Chondrocyte (in vitro differentiated cells): ENCODE results near the gene HS6ST3. TPM values are rescaled to one million over a fixed set of nuclear protein-coding genes. Genes with fewer than 3 reads are reported as not detected.

ENCODE experiments used
- DNase-seq: peaks from one replicate; pipeline ENCODE4 v3.0.0; 2021; ENCODE audit warnings: mixed read lengths, low spot score
- H3K27ac Mint-ChIP-seq: one replicate; pipeline ENCODE4 v1.8.0; 2021; ENCODE audit warnings: mild to moderate bottlenecking, moderate library complexity, mixed read lengths; ENCODE audit not compliant: unreplicated experiment
- H3K27me3 Mint-ChIP-seq: 2 replicates; pipeline ENCODE4 v1.8.0; 2021; ENCODE audit warnings: low read depth, mixed read lengths
- H3K36me3 Mint-ChIP-seq: 2 replicates; pipeline ENCODE4 v1.8.0; 2021; ENCODE audit warnings: low read depth, mixed read lengths
- H3K4me1 Mint-ChIP-seq: 2 replicates; pipeline ENCODE4 v1.8.0; 2021; ENCODE audit warnings: low read depth, mild to moderate bottlenecking, mixed read lengths
- H3K4me3 Mint-ChIP-seq: one replicate; pipeline ENCODE4 v1.8.0; 2021; ENCODE audit warnings: mild to moderate bottlenecking, moderate library complexity, mixed read lengths; ENCODE audit not compliant: unreplicated experiment
- H3K9me3 Mint-ChIP-seq: 2 replicates; pipeline ENCODE4 v1.8.0; 2021; ENCODE audit warnings: low read depth, mixed read lengths
- total RNA-seq: library from RNA; stranded (reverse); gene quantifications from 3 replicates; pipeline ENCODE4 v1.2.1, GENCODE V29; 2021
- TF ChIP-seq, protein P1 (sequence below): fragments of 200-600 bp; sonication (generic); IDR thresholded peaks from 2 replicates; pipeline ENCODE4 v1.5.0; 2021; ENCODE audit warnings: antibody characterized with exemption, mild to moderate bottlenecking, moderate library complexity

The HS6ST3 gene
- total RNA-seq, 1 donor from 2014 or later = not detected

- Mint-ChIP-seq H3K4me3 (no peak overlapping the region), H3K4me1 (peaks cover 12% of the 10 kb centered on the region), H3K27ac (no peak overlapping the region), H3K36me3 (peaks cover 2% of the 10 kb centered on the region), H3K9me3 (peaks cover 8% of the 10 kb centered on the region), H3K27me3 (peaks cover 3% of the 10 kb centered on the region)
- TF ChIP-seq, protein P1, sequence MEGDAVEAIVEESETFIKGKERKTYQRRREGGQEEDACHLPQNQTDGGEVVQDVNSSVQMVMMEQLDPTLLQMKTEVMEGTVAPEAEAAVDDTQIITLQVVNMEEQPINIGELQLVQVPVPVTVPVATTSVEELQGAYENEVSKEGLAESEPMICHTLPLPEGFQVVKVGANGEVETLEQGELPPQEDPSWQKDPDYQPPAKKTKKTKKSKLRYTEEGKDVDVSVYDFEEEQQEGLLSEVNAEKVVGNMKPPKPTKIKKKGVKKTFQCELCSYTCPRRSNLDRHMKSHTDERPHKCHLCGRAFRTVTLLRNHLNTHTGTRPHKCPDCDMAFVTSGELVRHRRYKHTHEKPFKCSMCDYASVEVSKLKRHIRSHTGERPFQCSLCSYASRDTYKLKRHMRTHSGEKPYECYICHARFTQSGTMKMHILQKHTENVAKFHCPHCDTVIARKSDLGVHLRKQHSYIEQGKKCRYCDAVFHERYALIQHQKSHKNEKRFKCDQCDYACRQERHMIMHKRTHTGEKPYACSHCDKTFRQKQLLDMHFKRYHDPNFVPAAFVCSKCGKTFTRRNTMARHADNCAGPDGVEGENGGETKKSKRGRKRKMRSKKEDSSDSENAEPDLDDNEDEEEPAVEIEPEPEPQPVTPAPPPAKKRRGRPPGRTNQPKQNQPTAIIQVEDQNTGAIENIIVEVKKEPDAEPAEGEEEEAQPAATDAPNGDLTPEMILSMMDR = no peak
- no peak for DNase-seq
Measured at GRCh38 chr13:96819375-96819774, 729.5 kb downstream of the HS6ST3 start.

GRCh38 chr13:96821381-96821780 lies 731.5 kb downstream of the HS6ST3 start:
- no peak overlapping the region for H3K27ac Mint-ChIP-seq
- no peaks in the 10 kb centered on the region for H3K9me3 Mint-ChIP-seq
- TF ChIP-seq, protein P1 = no peak
- no peak overlapping the region for H3K4me3 Mint-ChIP-seq
- no peaks in the 10 kb centered on the region for H3K36me3 Mint-ChIP-seq
- H3K27me3 Mint-ChIP-seq = peaks cover 3% of the 10 kb centered on the region
- DNase-seq = no peak
- H3K4me1 Mint-ChIP-seq = peaks cover 11% of the 10 kb centered on the region

DNA sequence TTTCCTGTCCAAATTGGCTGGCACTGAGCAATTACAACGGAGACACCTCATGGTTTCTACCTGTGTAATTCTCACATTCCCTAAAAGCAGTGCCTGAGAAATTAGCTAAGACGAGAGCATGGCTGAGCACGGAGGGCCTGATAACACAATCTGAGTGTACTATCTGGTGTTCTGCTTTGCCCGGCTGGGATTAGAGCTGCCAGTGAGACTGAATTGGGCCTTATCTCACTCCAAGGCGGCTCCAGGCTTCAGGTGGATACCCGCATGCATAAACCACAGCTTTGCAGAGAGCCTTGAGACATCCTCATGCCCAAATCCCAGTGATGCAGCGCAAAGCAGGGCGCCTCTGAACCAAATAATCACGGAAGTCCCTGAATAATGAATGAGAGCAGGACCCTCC lies 732.1 kb downstream of the HS6ST3 start:
- TF ChIP-seq, protein P1 = no peak

DNA sequence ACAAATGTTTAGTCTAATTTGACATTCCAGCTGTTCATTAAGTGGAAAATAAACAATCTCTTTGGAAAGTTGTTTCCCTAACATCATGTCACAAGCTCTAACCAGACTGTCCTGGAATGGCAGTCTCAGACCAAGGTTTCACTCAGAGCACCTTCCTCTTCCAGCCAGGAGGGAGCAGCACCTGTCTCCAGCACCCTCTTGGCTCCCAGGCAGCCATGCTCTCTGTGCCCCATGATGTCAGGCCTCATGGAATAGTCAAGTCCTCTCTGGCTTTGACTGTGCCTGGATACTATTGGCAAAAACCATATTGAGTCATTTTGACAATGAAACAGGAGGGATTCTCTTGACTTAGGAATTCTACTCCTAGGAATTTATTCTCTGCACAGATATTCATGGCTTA lies 733.0 kb downstream of the HS6ST3 start:
- DNase-seq = no peak
- Mint-ChIP-seq H3K27me3 (peaks cover 5% of the 10 kb centered on the region), H3K4me1 (peaks cover 6% of the 10 kb centered on the region), H3K27ac (no peak overlapping the region), H3K36me3 (no peaks in the 10 kb centered on the region), H3K9me3 (no peaks in the 10 kb centered on the region), H3K4me3 (no peak overlapping the region)
- TF ChIP-seq, protein P1 = peak; percentile 42

More for the DNA sequence above, 732.1 kb downstream of the HS6ST3 start:
- peaks cover 3% of the 10 kb centered on the region for H3K27me3 Mint-ChIP-seq
- no peak overlapping the region for H3K27ac Mint-ChIP-seq
- H3K4me1 Mint-ChIP-seq = peaks cover 6% of the 10 kb centered on the region
- DNase-seq = no peak
- H3K4me3 Mint-ChIP-seq = no peak overlapping the region
- no peaks in the 10 kb centered on the region for H3K9me3 Mint-ChIP-seq
- no peaks in the 10 kb centered on the region for H3K36me3 Mint-ChIP-seq

DNA sequence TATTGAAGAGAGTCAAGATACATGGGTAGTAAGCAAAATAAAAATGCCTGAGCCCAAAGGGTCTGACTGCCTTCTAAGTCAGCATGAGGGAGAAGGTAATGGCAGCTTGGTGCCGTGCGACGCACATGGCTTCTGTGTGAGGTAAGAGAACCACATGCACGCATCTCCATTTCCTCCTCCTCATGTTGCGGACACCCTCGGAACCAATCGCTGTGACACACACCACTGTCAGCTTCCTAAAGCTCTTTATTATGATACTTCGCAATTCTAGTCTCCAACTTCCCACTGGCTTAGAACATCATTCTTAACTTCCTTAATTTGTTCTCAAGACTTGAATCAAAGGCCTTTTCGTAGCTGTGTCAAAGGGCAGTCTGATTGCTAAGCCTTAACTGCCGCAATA lies 734.2 kb downstream of the HS6ST3 start:
- no peaks in the 10 kb centered on the region for H3K9me3 Mint-ChIP-seq
- H3K36me3 Mint-ChIP-seq = no peaks in the 10 kb centered on the region
- H3K27me3 Mint-ChIP-seq = peaks cover 1% of the 10 kb centered on the region
- TF ChIP-seq, protein P1 = no peak
- H3K4me3 Mint-ChIP-seq = no peak overlapping the region
- no peak overlapping the region for H3K27ac Mint-ChIP-seq
- H3K4me1 Mint-ChIP-seq = peaks cover 6% of the 10 kb centered on the region
- DNase-seq = no peak
